EL (cell line): ENCODE data around the gene CAPN7.

Experiments used
- DNase-seq: peaks from one replicate; pipeline ENCODE4 v3.0.0-alpha.2; 2016

The CAPN7 gene

GRCh38 chr3:15279205-15279604 is 73.2 kb downstream of the CAPN7 start:
- DNase-seq = no peak

GRCh38 chr3:15279671-15280402 is 73.8 kb downstream of the CAPN7 start:
- DNase-seq = no peak

- DNase-seq = no peak
These were observed 74.9 kb downstream of the CAPN7 start for GRCh38 chr3:15280853-15281532.

GRCh38 chr3:15281817-15282216 is 75.8 kb downstream of the CAPN7 start:
- DNase-seq = no peak

DNA sequence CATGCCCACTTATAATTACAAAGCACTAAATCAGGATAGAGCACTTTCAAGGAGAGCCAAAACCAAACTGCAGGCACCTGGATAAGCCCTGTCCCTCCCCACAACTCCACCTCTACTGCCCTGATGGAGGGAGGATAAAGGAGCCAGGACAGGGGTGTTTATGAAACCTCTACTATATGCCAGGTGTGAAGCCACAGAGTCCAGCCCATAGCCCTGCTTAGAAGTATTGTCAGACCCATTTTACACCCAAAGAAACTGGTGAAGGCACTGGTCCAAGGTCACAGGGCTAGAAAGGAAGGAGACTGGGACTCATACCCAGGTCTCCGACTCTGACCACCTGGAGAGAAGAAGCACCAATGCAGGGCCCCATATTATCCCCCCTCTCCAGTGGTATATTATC is 77.7 kb downstream of the CAPN7 start:
- DNase-seq = no peak

DNA sequence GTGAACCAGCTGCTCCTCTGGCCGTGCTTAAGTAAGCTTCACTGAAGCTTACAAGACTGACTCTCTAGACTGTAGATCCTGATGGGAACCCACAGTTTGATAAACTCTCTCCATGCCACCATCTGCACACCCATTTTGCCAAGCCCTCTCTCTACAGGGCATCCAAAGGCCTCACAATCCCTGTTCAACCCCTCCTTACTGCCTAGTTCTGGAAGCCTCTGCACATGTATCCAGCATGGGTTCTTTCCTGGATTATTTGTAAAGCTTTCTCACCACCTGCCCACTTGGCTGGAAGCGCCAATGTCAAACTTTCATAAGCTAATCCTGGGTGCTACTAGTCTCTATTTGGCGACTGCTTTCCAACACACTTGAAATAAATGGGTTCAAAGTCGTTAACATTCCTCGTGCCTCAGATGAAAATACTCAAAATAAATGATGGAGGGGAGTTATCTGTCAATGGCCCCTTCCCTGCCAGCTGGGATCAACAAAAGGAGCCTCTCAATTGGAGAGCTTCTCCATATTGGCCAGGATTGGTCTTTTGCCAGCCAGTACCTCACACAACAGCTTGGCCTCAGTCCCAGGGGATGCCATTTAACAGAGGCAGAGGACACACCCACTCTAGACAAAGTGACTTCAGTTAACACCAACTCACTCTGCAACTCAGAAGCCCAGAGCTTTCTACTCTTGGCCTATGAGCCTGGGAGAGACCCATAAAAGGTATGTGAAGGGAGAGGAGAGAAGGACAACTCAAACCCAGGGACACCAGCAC is 78.3 kb downstream of the CAPN7 start:
- peak; percentile 18 for DNase-seq

GRCh38 chr3:15286022-15286421 is 80.0 kb downstream of the CAPN7 start:
- DNase-seq = no peak

DNA sequence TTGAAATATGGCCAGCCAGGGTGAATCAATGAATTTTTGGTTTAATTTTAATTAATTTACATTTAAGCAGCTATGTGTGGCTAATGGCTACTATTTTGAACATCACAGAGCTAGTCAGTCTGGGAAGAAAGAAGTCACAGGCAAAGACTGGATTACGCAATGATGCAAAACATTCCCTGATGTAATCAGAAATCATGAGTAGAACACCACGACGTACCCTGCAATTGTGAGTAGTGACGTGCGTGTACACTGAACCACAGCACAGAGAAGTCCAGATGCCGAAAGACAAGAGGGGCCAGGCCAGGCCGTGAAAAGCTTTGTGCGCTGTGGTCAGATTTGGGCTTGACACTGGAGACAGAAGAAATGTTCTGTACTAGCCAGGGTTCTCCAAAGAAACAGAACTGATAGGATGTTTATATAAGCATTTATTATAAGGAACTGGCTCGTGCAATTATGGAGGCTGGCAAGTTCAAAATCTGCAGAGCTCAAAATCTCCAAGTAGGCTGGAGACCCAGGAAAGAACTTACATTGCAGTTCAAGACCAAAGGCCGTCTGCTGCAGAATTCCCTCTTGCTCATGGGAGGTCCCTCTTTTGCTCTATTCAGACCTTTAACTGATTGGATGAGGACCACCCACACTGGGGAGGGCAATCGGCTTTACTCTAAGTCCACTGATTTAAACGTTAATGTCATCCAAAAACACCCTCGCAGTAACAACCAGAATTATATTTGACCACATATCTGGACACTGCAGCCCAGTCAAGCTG is 81.7 kb downstream of the CAPN7 start:
- peak; percentile 63 for DNase-seq

DNA sequence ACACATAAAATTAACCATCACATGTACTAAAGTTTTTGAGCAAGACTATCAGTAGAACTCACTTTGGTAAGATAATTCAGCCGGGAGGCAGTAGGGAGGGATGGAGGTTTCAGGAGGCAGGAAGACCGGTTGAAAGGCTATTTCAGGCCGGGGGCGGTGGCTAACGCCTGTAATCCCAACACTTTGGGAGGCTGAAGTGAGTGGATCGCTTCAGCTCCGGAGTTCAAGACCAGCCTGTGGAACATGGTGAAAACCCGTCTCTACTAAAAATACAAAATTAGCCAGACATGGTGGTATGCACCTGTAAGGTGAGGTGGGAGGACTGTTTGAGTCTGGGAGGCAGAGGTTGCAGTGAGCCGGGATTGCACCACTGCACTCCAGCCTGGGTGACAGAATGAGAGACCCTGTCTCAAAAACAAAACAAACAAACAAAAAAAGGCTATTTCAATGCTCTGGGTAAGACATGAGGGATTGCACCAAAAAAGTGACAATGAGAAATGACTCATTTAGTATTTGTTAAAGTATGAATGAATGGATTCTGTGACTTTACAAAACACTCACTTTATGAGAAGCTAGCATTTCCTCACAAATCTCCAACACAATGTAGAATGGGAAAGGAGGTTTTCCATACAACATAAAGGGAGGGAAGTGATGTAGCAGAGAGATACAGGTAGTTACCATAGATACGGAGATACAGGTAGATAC is 82.4 kb downstream of the CAPN7 start:
- no peak for DNase-seq

DNA sequence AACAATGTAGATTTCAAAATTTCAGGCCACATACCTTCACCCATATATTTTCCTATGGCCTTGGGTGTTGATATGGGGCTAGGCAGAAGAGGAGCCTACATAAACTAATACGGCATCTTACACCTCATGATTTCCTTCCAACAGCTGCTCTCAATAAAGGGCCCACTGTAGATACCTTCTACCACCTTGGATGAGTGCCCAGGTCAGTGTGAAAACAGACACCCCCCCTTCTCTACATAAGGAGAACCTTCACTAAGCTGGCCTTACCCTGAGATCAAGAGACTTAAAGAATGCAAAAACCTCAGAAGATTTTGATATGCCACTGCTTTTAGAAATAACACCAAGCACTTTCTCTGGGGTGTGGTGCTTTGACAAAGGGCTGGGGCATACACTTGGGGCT is 83.6 kb downstream of the CAPN7 start:
- no peak for DNase-seq

GRCh38 chr3:15290736-15291135 is 84.7 kb downstream of the CAPN7 start:
- no peak for DNase-seq

GRCh38 chr3:15291589-15292541 is 85.8 kb downstream of the CAPN7 start:
- no peak for DNase-seq

GRCh38 chr3:15292765-15293522 is 86.9 kb downstream of the CAPN7 start:
- peak; percentile 51 for DNase-seq

- no peak for DNase-seq
These were observed 88.9 kb downstream of the CAPN7 start for GRCh38 chr3:15294929-15295328.

GRCh38 chr3:15295506-15295905 is 89.5 kb downstream of the CAPN7 start:
- peak; percentile 73 for DNase-seq

DNA sequence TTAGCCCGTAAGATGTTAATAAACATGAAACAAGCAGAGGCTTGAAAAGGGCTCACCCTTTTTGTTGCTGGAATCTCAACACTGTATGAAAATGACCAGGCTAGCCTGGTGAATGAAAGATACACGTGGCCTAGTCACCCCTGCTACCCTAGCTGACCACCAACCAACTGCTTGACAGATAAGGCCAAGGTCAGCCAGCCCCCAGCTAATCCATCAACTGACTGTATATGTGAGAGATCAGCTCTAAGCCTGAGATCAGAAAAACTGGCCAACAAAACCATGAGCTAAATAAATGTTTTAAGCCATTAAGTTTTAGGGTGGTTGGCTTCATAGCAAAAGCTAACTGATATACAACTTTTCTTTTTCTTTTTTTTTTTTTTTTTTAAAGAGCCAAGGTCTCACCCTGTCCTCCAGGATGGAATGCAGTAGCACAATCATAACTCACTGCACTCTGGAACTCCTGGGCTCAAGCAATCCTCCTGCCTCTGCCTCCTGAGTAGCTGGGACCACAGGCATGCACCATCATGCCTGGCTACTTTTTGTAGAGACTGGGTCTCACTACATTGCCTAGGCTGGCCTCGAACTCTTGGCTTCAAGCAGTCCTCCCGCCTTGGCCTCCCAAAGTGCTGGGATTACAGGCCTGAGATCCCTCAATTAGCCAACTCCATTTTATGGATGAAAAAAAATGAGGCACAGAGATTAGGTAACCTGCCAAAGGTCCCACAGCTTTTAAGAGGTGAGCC is 91.7 kb downstream of the CAPN7 start:
- no peak for DNase-seq

GRCh38 chr3:15298504-15298903 is 92.5 kb downstream of the CAPN7 start:
- DNase-seq = no peak

GRCh38 chr3:15299036-15299435 is 93.0 kb downstream of the CAPN7 start:
- no peak for DNase-seq

DNA sequence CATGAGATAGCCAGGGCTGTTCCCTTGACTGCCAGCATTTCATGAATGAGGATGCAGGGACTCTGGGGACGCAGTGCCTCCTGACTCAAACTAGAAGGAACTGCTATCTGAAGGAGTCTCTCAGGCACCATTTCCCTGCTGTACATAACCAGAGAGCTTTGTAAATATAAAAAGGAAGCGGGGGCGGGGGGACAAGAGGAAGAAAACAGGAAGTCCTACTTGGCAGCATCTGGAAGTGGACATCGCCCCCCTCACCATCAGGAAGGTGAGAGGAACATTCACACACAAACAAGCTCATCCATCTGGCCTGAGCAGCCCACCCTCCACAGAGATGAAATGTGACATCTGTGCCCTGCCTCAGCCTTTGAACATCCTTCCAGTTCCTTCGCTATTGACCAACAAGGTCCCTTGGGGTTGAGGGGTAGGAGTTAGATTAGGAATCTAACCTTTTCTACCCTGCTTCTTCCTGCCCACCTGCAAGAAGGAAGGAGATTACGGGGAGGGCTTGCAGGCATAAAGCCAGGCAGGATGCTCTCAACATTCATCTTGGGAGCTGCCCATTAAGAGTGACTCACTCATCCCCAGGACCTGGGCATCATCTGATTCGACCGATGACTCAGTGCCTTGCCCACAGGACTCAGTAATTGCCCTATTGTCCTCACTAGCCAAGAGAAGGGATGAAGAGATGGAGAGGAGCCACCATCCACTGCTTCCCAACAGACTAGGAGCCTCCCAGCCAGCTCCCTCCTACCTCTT is 94.5 kb downstream of the CAPN7 start:
- peak; percentile 90 for DNase-seq
